Measurements from ENCODE around the gene HDAC7. TPM values are rescaled to one million over a fixed set of nuclear protein-coding genes. Genes with fewer than 3 reads are reported as not detected.
A peak's percentile ranks its signal among the peaks of the same experiment; 100 is the strongest.

HDAC7 gene
- total RNA-seq, 1 donor from 2014 or later, result 253 TPM

DNA sequence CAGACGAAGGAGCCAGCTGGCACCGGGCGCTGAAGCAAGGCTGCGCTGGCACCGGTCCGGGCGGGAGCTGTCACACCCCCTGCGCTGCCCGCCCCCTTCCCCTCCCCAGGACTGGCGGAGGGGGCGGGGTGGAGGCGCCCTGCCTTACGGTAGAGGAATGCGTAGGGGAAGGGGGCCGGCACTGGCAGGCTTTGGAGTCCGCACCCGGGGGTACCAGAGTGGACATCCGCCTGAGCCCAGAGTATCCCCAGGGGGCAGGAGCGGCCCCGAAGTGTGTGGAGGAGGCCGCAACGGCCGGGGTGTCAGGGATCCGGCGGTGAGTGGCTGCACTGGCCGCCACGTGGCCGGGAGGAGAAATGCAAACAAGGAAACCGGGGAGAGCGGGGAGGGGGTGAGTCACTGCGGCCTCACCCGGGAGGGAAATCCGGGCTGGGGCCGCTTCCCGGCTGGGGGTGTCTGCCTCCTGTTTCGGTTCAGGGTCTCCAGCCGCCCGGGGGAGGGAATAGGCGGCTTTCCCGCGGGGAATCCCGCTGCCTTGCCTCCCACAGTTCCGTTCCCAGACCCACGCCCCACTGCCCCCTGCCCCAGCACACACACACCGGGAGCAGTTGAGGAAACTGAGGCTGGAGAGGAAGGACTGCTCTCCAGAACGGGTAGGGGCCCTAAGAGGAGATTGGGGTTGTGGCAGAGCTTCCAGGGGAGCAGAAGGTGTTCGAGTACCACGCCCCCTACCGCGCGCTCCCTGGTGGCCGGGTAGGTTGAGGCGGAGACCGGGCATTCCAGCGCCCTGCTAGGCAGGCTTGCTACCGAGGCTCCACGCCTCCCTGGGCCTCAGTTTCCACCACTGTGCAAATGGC, 60.6 kb downstream of the HDAC7 start, which contains the start of gene RAPGEF3:
RAPGEF3 (minus strand) TSS at position 47 of the 857 bp plus-strand sequence. CDS start 324 bp downstream, outside the sequence.
- H3K4me3 Mint-ChIP-seq (ENCODE audit: low read depth), result peak within 1 kb of the TSS; percentile 75
- H3K27me3 Mint-ChIP-seq (ENCODE audit: low read depth), result peaks cover 7% of the 10 kb centered on the region
- DNase-seq (ENCODE audit: low spot score), result peak; percentile 62
- H3K9me3 Mint-ChIP-seq, result no peaks in the 10 kb centered on the region
- peaks cover 34% of the 10 kb centered on the region for H3K4me1 Mint-ChIP-seq (ENCODE audit: low read depth)
- H3K27ac Mint-ChIP-seq, result no peak within 1 kb of the TSS
- intact Hi-C loops (cut with micrococcal nuclease), result loop anchor here (2.0 to 5.0 kb wide), 3 partner anchors 44 to 1542 kb away; no protein-coding TSS in a partner anchor
- H3K36me3 Mint-ChIP-seq (ENCODE audit: low read depth), result no peaks in the 10 kb centered on the region

- no peak for DNase-seq (ENCODE audit: low spot score)
- Mint-ChIP-seq H3K4me1 (ENCODE audit: low read depth) (peaks cover 37% of the 10 kb centered on the region), H3K4me3 (ENCODE audit: low read depth) (peak overlapping the region; percentile 43), H3K36me3 (ENCODE audit: low read depth) (no peaks in the 10 kb centered on the region), H3K27me3 (ENCODE audit: low read depth) (peaks cover 7% of the 10 kb centered on the region), H3K9me3 (no peaks in the 10 kb centered on the region), H3K27ac (no peak overlapping the region)
- intact Hi-C loops (cut with micrococcal nuclease), result loop anchor here (2.0 to 5.0 kb wide), 3 partner anchors 44 to 1541 kb away; no protein-coding TSS in a partner anchor
Observed at GRCh38 chr12:47758584-47758833, 61.2 kb downstream of the HDAC7 start.

DNA sequence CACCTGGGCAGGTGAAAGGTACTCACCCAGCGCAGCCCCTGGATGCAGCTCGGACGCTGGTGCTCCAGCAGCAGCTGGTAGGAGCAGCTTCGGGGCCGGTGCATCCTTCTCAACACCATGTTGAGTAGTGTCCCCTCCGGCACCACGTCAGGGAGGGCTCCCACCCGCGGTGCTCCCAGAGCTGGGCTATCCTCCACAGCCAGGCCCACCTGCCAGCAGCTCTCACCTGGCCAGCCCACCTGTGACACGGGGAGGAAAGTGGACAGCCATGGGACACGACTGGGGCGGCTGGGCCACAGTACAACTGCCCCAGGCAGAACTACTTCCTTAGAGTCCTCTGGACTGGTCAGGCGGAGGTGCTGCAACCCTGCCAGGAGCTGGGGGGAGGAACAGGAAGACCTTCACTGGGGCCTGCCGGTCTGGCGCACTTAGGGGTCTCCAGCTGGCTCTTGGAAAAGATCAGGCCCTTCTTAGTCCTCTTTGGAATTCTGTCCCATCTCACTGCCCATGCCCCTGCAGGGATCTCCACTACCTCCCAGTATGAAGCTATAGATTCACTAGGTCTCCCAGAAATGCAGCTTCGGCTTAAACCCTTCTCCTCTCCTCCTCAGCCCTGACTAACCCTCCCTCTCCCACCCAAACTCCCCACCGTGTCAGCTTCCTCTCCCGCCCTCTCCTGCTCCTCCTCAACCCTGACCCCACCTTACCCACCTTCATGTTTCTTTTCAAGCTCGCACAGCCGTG, 61.7 kb downstream of the HDAC7 start:
- intact Hi-C loops (cut with micrococcal nuclease), result loop anchor here (2.0 to 5.0 kb wide), 3 partner anchors 43 to 1541 kb away; no protein-coding TSS in a partner anchor
- Mint-ChIP-seq H3K27me3 (ENCODE audit: low read depth) (peaks cover 7% of the 10 kb centered on the region), H3K4me3 (ENCODE audit: low read depth) (peak overlapping the region; percentile 43), H3K9me3 (no peaks in the 10 kb centered on the region), H3K27ac (no peak overlapping the region), H3K36me3 (ENCODE audit: low read depth) (no peaks in the 10 kb centered on the region), H3K4me1 (ENCODE audit: low read depth) (peaks cover 37% of the 10 kb centered on the region)
- DNase-seq (ENCODE audit: low spot score), result no peak

- Mint-ChIP-seq H3K27me3 (ENCODE audit: low read depth) (peaks cover 7% of the 10 kb centered on the region), H3K4me3 (ENCODE audit: low read depth) (peak overlapping the region; percentile 23), H3K4me1 (ENCODE audit: low read depth) (peaks cover 37% of the 10 kb centered on the region), H3K36me3 (ENCODE audit: low read depth) (no peaks in the 10 kb centered on the region), H3K27ac (no peak overlapping the region), H3K9me3 (no peaks in the 10 kb centered on the region)
- DNase-seq (ENCODE audit: low spot score), result no peak
- intact Hi-C loops (cut with micrococcal nuclease), result loop anchor here (5.0 kb wide), 1 partner anchor 1540 kb away; no protein-coding TSS in a partner anchor
Observed at GRCh38 chr12:47757364-47757839, 62.3 kb downstream of the HDAC7 start.

DNA sequence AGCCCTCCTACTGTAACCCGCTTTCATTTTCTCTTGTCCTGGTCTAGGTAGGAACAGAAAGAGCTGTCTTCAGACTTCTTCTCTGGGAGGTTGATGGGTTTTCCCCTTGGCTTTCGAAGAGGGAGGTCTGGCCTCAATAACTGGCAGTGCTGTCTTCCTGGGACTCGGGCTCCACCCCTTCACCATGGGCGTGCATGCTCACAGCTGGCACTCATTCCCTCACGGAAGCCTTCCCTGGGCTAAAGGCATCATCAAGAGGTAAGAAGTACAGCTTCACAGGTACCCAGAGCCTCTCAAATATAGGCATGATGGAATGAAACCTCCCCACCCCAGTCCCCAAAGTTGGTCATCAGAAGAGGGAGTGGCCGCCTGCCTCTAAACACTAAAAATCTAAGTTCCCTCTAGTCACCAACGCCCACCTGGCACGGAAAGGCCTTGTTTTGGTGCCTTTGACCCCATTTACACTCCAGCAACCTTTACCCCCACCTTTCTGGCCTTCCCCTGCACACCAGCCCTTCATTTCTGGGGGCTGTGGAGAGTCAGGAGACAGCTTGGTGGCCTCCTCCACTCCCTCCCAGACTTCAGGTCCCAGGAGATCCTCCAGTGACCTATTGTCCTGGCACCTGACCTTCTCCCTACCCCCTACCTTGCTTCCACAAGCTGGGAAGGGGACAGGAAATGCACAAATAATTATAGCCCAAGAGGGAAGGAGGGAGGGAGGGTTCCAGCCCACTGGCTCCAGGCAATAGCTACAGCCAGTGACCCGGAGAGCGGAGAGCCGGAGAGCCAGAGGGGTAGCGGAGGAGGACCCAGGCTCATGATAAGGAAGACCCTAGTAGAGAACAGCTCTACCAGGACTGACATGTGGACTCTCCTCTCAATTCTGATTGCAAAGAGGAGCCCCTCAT, 63.8 kb downstream of the HDAC7 start:
- intact Hi-C loops (cut with micrococcal nuclease), result loop anchor here (5.0 kb wide), 1 partner anchor 1539 kb away; no protein-coding TSS in a partner anchor
- no peaks in the 10 kb centered on the region for H3K9me3 Mint-ChIP-seq
- peak overlapping the region; percentile 2 for H3K4me3 Mint-ChIP-seq (ENCODE audit: low read depth)
- H3K4me1 Mint-ChIP-seq (ENCODE audit: low read depth), result peaks cover 37% of the 10 kb centered on the region
- no peak for DNase-seq (ENCODE audit: low spot score)
- H3K27me3 Mint-ChIP-seq (ENCODE audit: low read depth), result peaks cover 4% of the 10 kb centered on the region
- H3K36me3 Mint-ChIP-seq (ENCODE audit: low read depth), result no peaks in the 10 kb centered on the region
- peak overlapping the region; percentile 63 for H3K27ac Mint-ChIP-seq

GRCh38 chr12:47754881-47755280, 64.8 kb downstream of the HDAC7 start:
- peaks cover 33% of the 10 kb centered on the region for H3K4me1 Mint-ChIP-seq (ENCODE audit: low read depth)
- H3K9me3 Mint-ChIP-seq, result no peaks in the 10 kb centered on the region
- H3K4me3 Mint-ChIP-seq (ENCODE audit: low read depth), result no peak overlapping the region
- no peaks in the 10 kb centered on the region for H3K27me3 Mint-ChIP-seq (ENCODE audit: low read depth)
- no peak for DNase-seq (ENCODE audit: low spot score)
- intact Hi-C loops (cut with micrococcal nuclease), result loop anchor here (5.0 kb wide), 1 partner anchor 1538 kb away; no protein-coding TSS in a partner anchor
- H3K36me3 Mint-ChIP-seq (ENCODE audit: low read depth), result no peaks in the 10 kb centered on the region
- no peak overlapping the region for H3K27ac Mint-ChIP-seq

DNA sequence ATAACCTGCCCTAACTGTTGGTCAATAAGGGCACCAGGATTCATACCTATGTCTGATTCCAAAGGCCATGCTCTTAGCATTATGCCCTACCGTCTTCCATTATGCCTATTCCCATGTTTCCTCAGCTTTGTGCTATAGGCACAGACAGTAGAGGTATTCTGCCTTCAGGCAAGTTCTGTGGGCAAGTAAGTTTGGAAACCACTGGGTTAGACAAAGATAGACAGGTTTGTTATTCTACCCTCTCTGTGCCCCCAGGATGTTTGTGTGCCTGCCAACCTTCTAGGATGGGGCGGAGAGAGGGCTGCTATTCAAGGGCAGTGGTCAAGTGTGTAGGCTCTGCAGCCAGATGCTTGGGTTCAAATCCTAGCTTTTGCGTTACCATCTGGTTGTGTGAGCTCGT, 65.6 kb downstream of the HDAC7 start:
- Mint-ChIP-seq H3K36me3 (ENCODE audit: low read depth) (no peaks in the 10 kb centered on the region), H3K27me3 (ENCODE audit: low read depth) (no peaks in the 10 kb centered on the region), H3K4me3 (ENCODE audit: low read depth) (no peak overlapping the region), H3K4me1 (ENCODE audit: low read depth) (peaks cover 31% of the 10 kb centered on the region), H3K27ac (no peak overlapping the region), H3K9me3 (no peaks in the 10 kb centered on the region)
- intact Hi-C loops (cut with micrococcal nuclease), result no loop called here
- DNase-seq (ENCODE audit: low spot score), result no peak

- intact Hi-C loops (cut with micrococcal nuclease), result no loop called here
- H3K27me3 Mint-ChIP-seq (ENCODE audit: low read depth), result no peaks in the 10 kb centered on the region
- no peak overlapping the region for H3K27ac Mint-ChIP-seq
- no peak overlapping the region for H3K4me3 Mint-ChIP-seq (ENCODE audit: low read depth)
- no peaks in the 10 kb centered on the region for H3K36me3 Mint-ChIP-seq (ENCODE audit: low read depth)
- H3K9me3 Mint-ChIP-seq, result no peaks in the 10 kb centered on the region
- peaks cover 31% of the 10 kb centered on the region for H3K4me1 Mint-ChIP-seq (ENCODE audit: low read depth)
- DNase-seq (ENCODE audit: low spot score), result no peak
Observed at GRCh38 chr12:47753021-47754001, 66.4 kb downstream of the HDAC7 start.

GRCh38 chr12:47752552-47752951, 67.2 kb downstream of the HDAC7 start:
- intact Hi-C loops (cut with micrococcal nuclease), result no loop called here
- no peaks in the 10 kb centered on the region for H3K36me3 Mint-ChIP-seq (ENCODE audit: low read depth)
- no peaks in the 10 kb centered on the region for H3K27me3 Mint-ChIP-seq (ENCODE audit: low read depth)
- peaks cover 31% of the 10 kb centered on the region for H3K4me1 Mint-ChIP-seq (ENCODE audit: low read depth)
- H3K4me3 Mint-ChIP-seq (ENCODE audit: low read depth), result no peak overlapping the region
- H3K27ac Mint-ChIP-seq, result no peak overlapping the region
- DNase-seq (ENCODE audit: low spot score), result no peak
- no peaks in the 10 kb centered on the region for H3K9me3 Mint-ChIP-seq

- peaks cover 26% of the 10 kb centered on the region for H3K4me1 Mint-ChIP-seq (ENCODE audit: low read depth)
- no peak for DNase-seq (ENCODE audit: low spot score)
- H3K27ac Mint-ChIP-seq, result no peak overlapping the region
- intact Hi-C loops (cut with micrococcal nuclease), result no loop called here
- no peaks in the 10 kb centered on the region for H3K27me3 Mint-ChIP-seq (ENCODE audit: low read depth)
- no peak overlapping the region for H3K4me3 Mint-ChIP-seq (ENCODE audit: low read depth)
- H3K36me3 Mint-ChIP-seq (ENCODE audit: low read depth), result no peaks in the 10 kb centered on the region
- no peaks in the 10 kb centered on the region for H3K9me3 Mint-ChIP-seq
Observed at GRCh38 chr12:47752121-47752520, 67.6 kb downstream of the HDAC7 start.

DNA sequence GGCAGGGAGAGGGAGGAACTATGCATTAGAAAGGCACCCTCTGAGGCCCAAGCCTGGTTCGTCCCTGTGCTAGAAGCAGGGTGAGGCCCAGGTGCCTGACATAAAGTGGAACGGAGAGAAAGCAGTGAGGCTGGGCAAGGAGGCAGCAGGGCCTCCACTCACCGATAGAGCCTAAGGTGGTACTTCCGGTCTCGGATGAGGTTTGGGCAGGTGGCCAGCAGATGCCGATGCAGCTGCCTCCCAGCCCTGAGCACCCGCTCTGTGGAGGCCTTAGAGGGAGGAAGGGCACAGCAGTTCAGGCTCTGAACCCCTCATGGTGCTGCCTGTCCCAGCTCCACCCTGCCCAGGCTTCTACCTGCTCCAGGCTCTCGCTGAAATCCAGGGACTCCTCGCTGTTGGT, 68.1 kb downstream of the HDAC7 start:
- no peak overlapping the region for H3K4me3 Mint-ChIP-seq (ENCODE audit: low read depth)
- no peak for DNase-seq (ENCODE audit: low spot score)
- intact Hi-C loops (cut with micrococcal nuclease), result no loop called here
- no peaks in the 10 kb centered on the region for H3K9me3 Mint-ChIP-seq
- H3K36me3 Mint-ChIP-seq (ENCODE audit: low read depth), result no peaks in the 10 kb centered on the region
- H3K4me1 Mint-ChIP-seq (ENCODE audit: low read depth), result peaks cover 24% of the 10 kb centered on the region
- no peaks in the 10 kb centered on the region for H3K27me3 Mint-ChIP-seq (ENCODE audit: low read depth)
- no peak overlapping the region for H3K27ac Mint-ChIP-seq
